ENCODE measurements around the gene TWNK. TPM values are rescaled to one million over a fixed set of nuclear protein-coding genes. Genes with fewer than 3 reads are reported as not detected.

The TWNK gene
- total RNA-seq, 2 experiments from 2014 or later: 2.7 to 2.8 TPM

DNA sequence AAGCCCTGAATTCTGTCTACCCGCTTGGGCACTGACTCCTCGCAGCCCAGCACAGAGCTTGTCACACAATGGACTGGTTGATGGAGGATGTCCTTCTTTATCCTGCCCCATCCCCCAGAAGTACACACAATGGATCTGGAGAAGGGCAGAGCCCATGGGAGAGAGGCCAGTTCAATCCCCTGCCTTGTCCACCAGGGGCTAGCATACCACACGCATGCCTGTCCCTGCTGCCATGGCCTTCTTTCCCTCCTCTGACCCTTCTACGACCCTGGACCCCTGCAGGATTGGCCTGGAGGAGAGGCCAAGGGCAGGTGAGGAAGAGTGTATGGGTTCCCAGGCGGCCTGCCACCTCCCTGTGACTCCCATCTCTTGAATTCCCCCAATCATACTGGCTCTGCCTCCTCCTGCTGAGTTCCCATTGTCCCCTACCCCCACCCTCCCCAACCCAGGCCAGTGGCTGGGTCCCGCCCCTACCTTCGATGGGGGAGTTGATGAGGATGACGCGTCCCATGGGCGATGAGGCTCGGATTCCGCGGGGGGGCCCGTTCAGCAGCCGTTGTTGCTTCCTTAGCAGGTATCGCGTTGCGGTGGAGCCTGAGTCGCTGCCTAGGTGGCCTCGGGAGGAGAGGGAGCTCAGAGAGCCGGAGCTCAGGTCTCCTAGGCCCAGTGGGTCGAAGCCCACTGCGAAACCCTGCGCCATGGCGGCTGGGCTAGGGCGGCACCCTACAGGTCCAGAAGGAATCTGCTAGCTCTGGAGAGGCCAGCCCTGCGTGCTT, 42.4 kb downstream of the TWNK start:
- H3K27ac Mint-ChIP-seq: no peak overlapping the region
- ChIA-PET CTCF (interaction anchor here (0.6 to 3.5 kb wide), 4 partner anchors 12 to 33 kb away, joined by 3 to 28 read pairs (median 7); no protein-coding TSS in a partner anchor), POLR2A (interaction anchor here (0.8 to 3.2 kb wide), 3 partner anchors 12 to 31 kb away, joined by 3 to 48 read pairs (median 44); partner anchors contain the start of gene LZTS2)
- H3K36me3 Mint-ChIP-seq (ENCODE audit: low read depth): peaks cover 18% of the 10 kb centered on the region
- intact Hi-C loops (cut with DNase I, micrococcal nuclease): loop anchor here (5.0 kb wide), 1 partner anchor 38 kb away; no protein-coding TSS in a partner anchor
- Histone ChIP-seq H3K36me3 (ENCODE audit: insufficient read depth, low read length) (peaks cover 3% of the 10 kb centered on the region), H3K4me1 (ENCODE audit: insufficient read depth, low read length) (peaks cover 38% of the 10 kb centered on the region), H3K9me3 (ENCODE audit: control insufficient read depth in 1 of 2, insufficient read depth in 1 of 2, low read length in 2 of 2) (no peaks in the 10 kb centered on the region), H3K4me3 (ENCODE audit: low read length) (no peak overlapping the region), H3K27ac (ENCODE audit: low read depth in 1 of 2, low read length in 2 of 2) (no peak overlapping the region), H3K27me3 (ENCODE audit: control insufficient read depth in 1 of 2, insufficient read depth in 2 of 2, low read length in 2 of 2) (no peaks in the 10 kb centered on the region)
- ATAC-seq (ENCODE audit: poor library complexity): no peak
- peak in 1 of 14 experiments; percentile 37 for DNase-seq
- no peaks in the 10 kb centered on the region for H3K9me3 Mint-ChIP-seq
- no peaks in the 10 kb centered on the region for H3K27me3 Mint-ChIP-seq
- peaks cover 19% of the 10 kb centered on the region for H3K4me1 Mint-ChIP-seq (ENCODE audit: low read depth)
- TF ChIP-seq, protein P1, sequence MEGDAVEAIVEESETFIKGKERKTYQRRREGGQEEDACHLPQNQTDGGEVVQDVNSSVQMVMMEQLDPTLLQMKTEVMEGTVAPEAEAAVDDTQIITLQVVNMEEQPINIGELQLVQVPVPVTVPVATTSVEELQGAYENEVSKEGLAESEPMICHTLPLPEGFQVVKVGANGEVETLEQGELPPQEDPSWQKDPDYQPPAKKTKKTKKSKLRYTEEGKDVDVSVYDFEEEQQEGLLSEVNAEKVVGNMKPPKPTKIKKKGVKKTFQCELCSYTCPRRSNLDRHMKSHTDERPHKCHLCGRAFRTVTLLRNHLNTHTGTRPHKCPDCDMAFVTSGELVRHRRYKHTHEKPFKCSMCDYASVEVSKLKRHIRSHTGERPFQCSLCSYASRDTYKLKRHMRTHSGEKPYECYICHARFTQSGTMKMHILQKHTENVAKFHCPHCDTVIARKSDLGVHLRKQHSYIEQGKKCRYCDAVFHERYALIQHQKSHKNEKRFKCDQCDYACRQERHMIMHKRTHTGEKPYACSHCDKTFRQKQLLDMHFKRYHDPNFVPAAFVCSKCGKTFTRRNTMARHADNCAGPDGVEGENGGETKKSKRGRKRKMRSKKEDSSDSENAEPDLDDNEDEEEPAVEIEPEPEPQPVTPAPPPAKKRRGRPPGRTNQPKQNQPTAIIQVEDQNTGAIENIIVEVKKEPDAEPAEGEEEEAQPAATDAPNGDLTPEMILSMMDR (IDR thresholded peaks at IDR 0.05): no peak
- peak overlapping the region; percentile 31 for H3K4me3 Mint-ChIP-seq

DNA sequence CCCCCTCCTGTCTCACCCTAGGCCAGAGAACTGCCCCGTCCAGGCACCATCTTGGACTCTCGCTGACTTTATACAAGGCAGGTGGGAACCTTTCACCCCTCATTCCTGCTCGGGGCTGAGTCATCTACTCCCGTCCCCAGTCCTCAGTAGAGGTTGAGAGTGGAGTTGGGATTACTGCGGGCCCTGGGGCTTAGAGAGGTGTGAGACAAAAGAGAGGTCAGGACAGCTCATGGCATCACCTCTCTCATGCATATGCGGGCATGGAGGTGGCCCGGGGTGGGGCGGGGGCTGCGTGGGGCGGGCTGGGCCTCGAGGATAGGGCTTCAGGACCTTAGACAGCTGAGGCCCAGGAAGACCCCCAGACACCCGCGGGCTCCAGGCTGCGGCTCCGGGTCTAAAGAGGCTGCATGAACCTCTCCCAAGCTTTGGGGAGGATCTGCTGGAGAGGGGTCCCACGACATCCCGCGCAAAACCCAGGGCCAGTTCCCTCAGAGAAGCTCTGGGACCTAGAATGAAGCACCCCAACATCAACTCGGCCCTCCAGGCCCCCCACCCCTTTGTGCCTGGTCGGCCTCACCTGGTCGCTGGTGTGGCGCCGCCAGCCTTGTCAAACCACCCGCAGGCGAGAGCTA, 43.3 kb downstream of the TWNK start:
- intact Hi-C loops (cut with DNase I, micrococcal nuclease): loop anchor here (1.0 to 5.0 kb wide), 2 partner anchors 32 to 37 kb away; no protein-coding TSS in a partner anchor
- Mint-ChIP-seq H3K27ac (peak overlapping the region; percentile 97), H3K4me3 (peak overlapping the region; percentile 95), H3K27me3 (no peaks in the 10 kb centered on the region), H3K4me1 (ENCODE audit: low read depth) (peaks cover 19% of the 10 kb centered on the region), H3K9me3 (no peaks in the 10 kb centered on the region), H3K36me3 (ENCODE audit: low read depth) (peaks cover 23% of the 10 kb centered on the region)
- Histone ChIP-seq H3K27me3 (ENCODE audit: control insufficient read depth in 1 of 2, insufficient read depth in 2 of 2, low read length in 2 of 2) (no peaks in the 10 kb centered on the region), H3K9me3 (ENCODE audit: control insufficient read depth in 1 of 2, insufficient read depth in 1 of 2, low read length in 2 of 2) (no peaks in the 10 kb centered on the region), H3K4me3 (ENCODE audit: low read length) (peak overlapping the region; percentile 99), H3K4me1 (ENCODE audit: insufficient read depth, low read length) (peaks cover 38% of the 10 kb centered on the region), H3K36me3 (ENCODE audit: insufficient read depth, low read length) (peaks cover 12% of the 10 kb centered on the region), H3K27ac (ENCODE audit: low read depth in 1 of 2, low read length in 2 of 2) (peak overlapping the region in 1 of 2 donors; percentile 93)
- ATAC-seq (ENCODE audit: poor library complexity): no peak
- CTCF ChIA-PET: interaction anchor here (0.6 to 3.5 kb wide), 12 partner anchors 11 to 495 kb away, joined by 3 to 28 read pairs (median 6); partner anchors contain the start of genes HIF1AN and LZTS2
- peak in 2 of 14 experiments; percentile 9 to 36 for DNase-seq
- TF ChIP-seq, protein P1 (IDR thresholded peaks at IDR 0.05): no peak
- POLR2A ChIA-PET: interaction anchor here (1.0 to 3.2 kb wide), 5 partner anchors 11 to 119 kb away, joined by 3 to 48 read pairs (median 15); partner anchors contain the start of genes KAZALD1 and LZTS2

DNA sequence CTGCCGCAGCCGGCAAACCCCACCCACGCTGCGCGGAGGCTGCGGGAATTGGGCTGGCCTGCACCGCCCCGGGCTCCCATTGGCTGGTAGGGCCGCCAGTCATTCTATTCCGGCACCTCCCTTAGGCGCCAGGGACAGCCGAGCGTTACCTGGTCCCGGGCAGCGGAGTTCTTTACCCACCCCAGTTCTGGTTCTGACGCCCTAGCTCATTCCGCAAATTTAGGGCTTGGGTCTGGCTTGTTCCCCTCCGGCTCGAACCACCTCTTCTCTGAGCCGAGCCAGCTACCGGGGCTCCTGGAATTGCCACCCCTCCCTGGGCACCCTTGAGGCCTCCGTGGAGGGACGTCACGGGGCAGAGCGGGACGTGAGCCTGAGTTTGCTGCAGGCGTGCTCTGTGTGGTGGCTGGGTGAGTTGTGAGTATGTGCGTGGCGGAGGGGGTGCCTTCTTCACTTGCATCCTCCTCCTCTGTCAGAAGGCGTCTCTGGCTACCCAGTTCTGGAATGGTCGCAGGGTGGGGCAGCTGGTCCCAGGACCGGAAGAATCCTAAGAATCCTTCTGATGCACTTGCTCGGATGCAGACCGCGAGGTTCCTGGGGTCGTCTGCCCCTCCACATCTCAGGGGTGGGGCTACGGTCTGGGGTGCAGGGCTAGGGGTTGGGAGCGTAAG, 43.9 kb downstream of the TWNK start, which contains the start of the genes PDZD7 and SFXN3:
TSS of gene PDZD7 (minus strand) at position 2 of the 668 bp plus-strand sequence. CDS start 910 bp downstream, outside the sequence.
TSS of gene SFXN3 (plus strand) at position 107 of the 668 bp plus-strand sequence. CDS start 3,461 bp downstream, outside the sequence.
- Histone ChIP-seq H3K4me3 (ENCODE audit: low read length) (peak within 1 kb of the TSS; percentile 99), H3K36me3 (ENCODE audit: insufficient read depth, low read length) (peaks cover 19% of the 10 kb centered on the region), H3K4me1 (ENCODE audit: insufficient read depth, low read length) (peaks cover 38% of the 10 kb centered on the region), H3K9me3 (ENCODE audit: control insufficient read depth in 1 of 2, insufficient read depth in 1 of 2, low read length in 2 of 2) (no peaks in the 10 kb centered on the region), H3K27ac (ENCODE audit: low read depth in 1 of 2, low read length in 2 of 2) (peak within 1 kb of the TSS; percentile 93 to 97), H3K27me3 (ENCODE audit: control insufficient read depth in 1 of 2, insufficient read depth in 2 of 2, low read length in 2 of 2) (no peaks in the 10 kb centered on the region)
- ChIA-PET POLR2A (interaction anchor here (0.9 to 3.2 kb wide), 7 partner anchors 10 to 119 kb away, joined by 3 to 48 read pairs (median 4); partner anchors contain the start of genes KAZALD1 and LZTS2), CTCF (interaction anchor here (0.9 to 3.5 kb wide), 13 partner anchors 10 to 496 kb away, joined by 3 to 28 read pairs (median 5); partner anchors contain the start of genes HIF1AN and LZTS2)
- Mint-ChIP-seq H3K36me3 (ENCODE audit: low read depth) (peaks cover 29% of the 10 kb centered on the region), H3K9me3 (no peaks in the 10 kb centered on the region), H3K27me3 (no peaks in the 10 kb centered on the region), H3K4me1 (ENCODE audit: low read depth) (peaks cover 19% of the 10 kb centered on the region), H3K27ac (peak within 1 kb of the TSS; percentile 97), H3K4me3 (peak within 1 kb of the TSS; percentile 95)
- ATAC-seq (ENCODE audit: poor library complexity) (peak; percentile 76), DNase-seq (peak; percentile 94 to 98 (median 97))
- TF ChIP-seq, protein P1 (IDR thresholded peaks at IDR 0.05): no peak
- intact Hi-C loops (cut with DNase I, micrococcal nuclease): loop anchor here (1.0 to 5.0 kb wide), 2 partner anchors 33 to 36 kb away; no protein-coding TSS in a partner anchor
